CD4-positive, alpha-beta memory T cell (primary cell): Measurements from ENCODE around the gene FNDC3B. TPM values are rescaled to one million over a fixed set of nuclear protein-coding genes. Genes with fewer than 3 reads are reported as not detected.
A peak's percentile ranks its signal among the peaks of the same experiment; 100 is the strongest.

Experiments used
- CTCF ChIA-PET: fragments of 350-600 bp; sonication (Branson Sonifier 250); formaldehyde crosslinking; loops from one replicate; lab custom pipeline; 2021; ENCODE audit warnings: inconsistent platforms; ENCODE audit not compliant: partially characterized antibody; lab: Charles Lee
- POLR2A ChIA-PET: fragments of 350-600 bp; sonication (Branson Sonifier 250); formaldehyde crosslinking; loops from one replicate; lab custom pipeline; 2021; ENCODE audit not compliant: partially characterized antibody; lab: Charles Lee
- DNase-seq, 5 donors: peaks; one replicate each; pipeline versions ENCODE4 v3.0.0 to v3.0.0-alpha.2; 2020 to 2022; ENCODE audit warnings: mixed read lengths in 1 of 5
- H3K27ac ChIP-seq: one replicate; pipeline ENCODE4 v1.7.0; 2013; ENCODE audit warnings: low read depth, low read length
- H3K27me3 ChIP-seq: 2 replicates; pipeline ENCODE4 v1.7.0; 2013; ENCODE audit warnings: mild to moderate bottlenecking, low read length, moderate library complexity; ENCODE audit not compliant: insufficient read depth
- H3K36me3 ChIP-seq: 2 replicates; pipeline ENCODE4 v1.7.0; 2013; ENCODE audit warnings: mild to moderate bottlenecking, low read length, moderate library complexity; ENCODE audit not compliant: insufficient read depth
- H3K4me1 ChIP-seq: 2 replicates; pipeline ENCODE4 v1.7.0; 2013; ENCODE audit warnings: mild to moderate bottlenecking, low read length, moderate library complexity; ENCODE audit not compliant: insufficient read depth
- H3K4me3 ChIP-seq, 2 donors: one replicate each; pipeline ENCODE4 v1.7.0; 2013; ENCODE audit warnings: low read length in 2 of 2, mild to moderate bottlenecking in 1 of 2
- H3K9me3 ChIP-seq, 2 donors: one replicate each; pipeline ENCODE4 v1.7.0; 2013; ENCODE audit warnings: low read length in 2 of 2, control low read depth in 1 of 2; ENCODE audit not compliant: control insufficient read depth in 1 of 2
- H3K27ac Mint-ChIP-seq, 7 donors: one replicate each; pipeline ENCODE4 v1.8.0; 2020 to 2021; ENCODE audit warnings: mixed read lengths in 7 of 7, mild to moderate bottlenecking in 6 of 7, inconsistent platforms in 3 of 7, moderate library complexity in 3 of 7
- H3K27me3 Mint-ChIP-seq, 2 donors: one replicate each; pipeline ENCODE4 v1.8.0; 2020 to 2021; ENCODE audit warnings: mixed read lengths in 2 of 2
- H3K36me3 Mint-ChIP-seq, 2 donors: one replicate each; pipeline ENCODE4 v1.8.0; 2020 to 2021; ENCODE audit warnings: mixed read lengths in 2 of 2, inconsistent platforms in 1 of 2, mild to moderate bottlenecking in 1 of 2
- H3K4me1 Mint-ChIP-seq, 4 donors: one replicate each; pipeline ENCODE4 v1.8.0; 2020 to 2021; ENCODE audit warnings: mixed read lengths in 4 of 4, mild to moderate bottlenecking in 1 of 4
- H3K4me3 Mint-ChIP-seq, 8 donors: one replicate each; pipeline ENCODE4 v1.8.0; 2020 to 2021; ENCODE audit warnings: mixed read lengths in 8 of 8, mild to moderate bottlenecking in 7 of 8, moderate library complexity in 6 of 8, inconsistent platforms in 3 of 8
- H3K9me3 Mint-ChIP-seq, 8 donors: one replicate each; pipeline ENCODE4 v1.8.0; 2020 to 2021; ENCODE audit warnings: mixed read lengths in 8 of 8, mild to moderate bottlenecking in 5 of 8, inconsistent platforms in 3 of 8, moderate library complexity in 1 of 8
- intact Hi-C: fragments of 100-400 bp; cut with micrococcal nuclease; formaldehyde crosslinking; loops from one replicate; pipeline ENCODE4 v1.15.1; 2023
- polyA plus RNA-seq, 2 donors: library from polyadenylated mRNA; unstranded; fragments of 300-500 nt; fragmentation: Illumina TruSeq; gene quantifications; one replicate each; pipeline ENCODE4 v1.2.3, GENCODE V29; 2021
- total RNA-seq, 2 experiments: library from RNA; stranded (reverse); gene quantifications; one replicate each; pipeline ENCODE4 v1.2.3, GENCODE V29; 2021

The FNDC3B gene
- total and polyA plus RNA-seq, 4 experiments from 2014 or later, result 10.9 to 18.2 (median 14.8) TPM

DNA sequence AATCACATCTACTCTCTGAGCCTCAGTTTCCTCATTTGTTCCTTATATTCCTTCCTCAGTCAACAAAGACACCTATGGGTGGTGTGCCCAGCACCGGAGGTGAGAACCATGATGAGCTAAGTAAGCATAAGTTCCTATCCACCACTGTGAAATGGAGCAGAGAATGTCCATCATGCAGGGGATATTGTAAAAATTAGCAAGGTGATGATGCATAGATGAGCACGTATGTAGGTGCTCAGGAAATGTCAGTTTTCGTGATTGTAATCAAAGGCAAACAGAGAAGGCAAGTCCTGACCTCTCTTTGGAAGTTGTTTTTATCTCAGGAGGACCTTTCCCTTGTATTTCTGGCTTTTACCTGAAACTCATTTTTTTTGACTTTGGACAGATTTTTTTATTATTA is 243.5 kb downstream of the FNDC3B start:
- Mint-ChIP-seq H3K27ac (no peak overlapping the region), H3K9me3 (no peaks in the 10 kb centered on the region), H3K36me3 (peaks cover 31% of the 10 kb centered on the region in 2 donors), H3K4me3 (no peak overlapping the region), H3K27me3 (no peaks in the 10 kb centered on the region), H3K4me1 (peaks cover 2 to 18% (median 7%) of the 10 kb centered on the region in 4 donors)
- H3K36me3 ChIP-seq, result no peaks in the 10 kb centered on the region
- no peak for DNase-seq
- no peaks in the 10 kb centered on the region for H3K4me1 ChIP-seq
- intact Hi-C loops, result no loop called here
- ChIA-PET CTCF (no interaction called here), POLR2A (no interaction called here)
- H3K27ac ChIP-seq, result no peak overlapping the region
- no peak overlapping the region for H3K4me3 ChIP-seq
- no peaks in the 10 kb centered on the region for H3K9me3 ChIP-seq
- H3K27me3 ChIP-seq, result no peaks in the 10 kb centered on the region

GRCh38 chr3:172283841-172284357 is 244.5 kb downstream of the FNDC3B start:
- peaks cover 39 to 40% of the 10 kb centered on the region in 2 donors for H3K36me3 Mint-ChIP-seq
- Histone ChIP-seq H3K27me3 (no peaks in the 10 kb centered on the region), H3K9me3 (no peaks in the 10 kb centered on the region), H3K4me1 (no peaks in the 10 kb centered on the region), H3K36me3 (no peaks in the 10 kb centered on the region), H3K4me3 (no peak overlapping the region), H3K27ac (no peak overlapping the region)
- no peaks in the 10 kb centered on the region for H3K9me3 Mint-ChIP-seq
- intact Hi-C loops, result no loop called here
- CTCF ChIA-PET, result no interaction called here
- H3K27ac Mint-ChIP-seq, result no peak overlapping the region
- H3K4me3 Mint-ChIP-seq, result no peak overlapping the region
- H3K27me3 Mint-ChIP-seq, result no peaks in the 10 kb centered on the region
- POLR2A ChIA-PET, result no interaction called here
- DNase-seq, result no peak
- H3K4me1 Mint-ChIP-seq, result peaks cover 7 to 29% (median 16%) of the 10 kb centered on the region in 4 donors

DNA sequence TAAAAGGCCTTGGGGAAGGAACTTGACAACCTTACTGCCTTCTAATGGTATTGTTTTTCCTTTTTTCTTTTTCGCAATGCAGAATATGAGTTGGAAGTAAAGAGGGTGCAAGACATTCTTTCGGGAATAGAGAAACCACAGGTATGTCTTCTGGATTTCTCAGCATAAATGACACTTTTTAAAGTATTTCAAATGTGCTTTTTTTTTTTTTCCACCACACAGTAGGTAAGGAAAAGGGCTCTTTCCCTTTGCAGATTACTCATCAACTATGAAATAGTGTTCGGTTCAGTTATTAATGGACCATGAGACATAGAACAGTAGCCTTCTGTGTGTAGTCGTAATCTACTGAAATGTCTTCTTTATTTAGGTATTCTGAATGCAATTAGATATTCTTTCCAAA is 246.5 kb downstream of the FNDC3B start:
- Histone ChIP-seq H3K4me3 (no peak overlapping the region), H3K27ac (no peak overlapping the region), H3K4me1 (no peaks in the 10 kb centered on the region), H3K9me3 (no peaks in the 10 kb centered on the region), H3K36me3 (no peaks in the 10 kb centered on the region), H3K27me3 (no peaks in the 10 kb centered on the region)
- intact Hi-C loops, result no loop called here
- peaks cover 14 to 36% (median 19%) of the 10 kb centered on the region in 4 donors for H3K4me1 Mint-ChIP-seq
- DNase-seq, result no peak
- H3K4me3 Mint-ChIP-seq, result no peak overlapping the region
- H3K36me3 Mint-ChIP-seq, result peaks cover 46% of the 10 kb centered on the region in 2 donors
- CTCF ChIA-PET, result no interaction called here
- H3K27ac Mint-ChIP-seq, result no peak overlapping the region
- no peaks in the 10 kb centered on the region for H3K9me3 Mint-ChIP-seq
- no peaks in the 10 kb centered on the region for H3K27me3 Mint-ChIP-seq
- POLR2A ChIA-PET, result no interaction called here

DNA sequence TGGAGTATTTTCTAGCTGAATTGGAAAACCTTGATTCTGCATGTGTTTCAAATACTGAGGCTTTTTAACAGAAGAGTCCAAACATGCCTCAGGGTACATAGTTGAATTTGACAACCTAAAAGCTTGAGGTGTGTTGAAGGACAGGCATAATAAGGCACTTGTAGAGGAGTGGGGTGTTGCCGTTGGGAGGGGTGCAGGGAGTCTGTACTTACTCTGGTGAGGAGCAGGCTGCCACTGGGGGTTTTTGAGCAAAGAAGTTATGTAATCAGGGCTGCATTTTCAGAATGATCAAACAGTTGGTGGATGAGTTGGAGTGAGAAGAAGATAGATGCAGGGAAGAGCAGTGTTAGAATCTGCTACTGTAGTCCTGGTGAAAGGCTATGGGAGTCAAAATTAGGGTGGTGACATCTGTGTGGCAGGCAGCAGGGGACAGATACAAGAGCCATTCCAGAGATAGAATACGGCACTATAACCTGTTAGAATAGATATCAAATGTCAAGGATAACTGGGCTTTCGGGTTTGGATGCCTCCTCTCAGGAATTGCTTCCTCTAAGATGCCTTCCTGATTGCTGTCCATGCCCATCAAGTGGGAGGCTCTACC is 247.3 kb downstream of the FNDC3B start:
- Mint-ChIP-seq H3K36me3 (peaks cover 43 to 46% of the 10 kb centered on the region in 2 donors), H3K4me3 (no peak overlapping the region), H3K27ac (peak overlapping the region in 1 of 7 donors; percentile 81), H3K27me3 (no peaks in the 10 kb centered on the region), H3K4me1 (peaks cover 14 to 36% (median 19%) of the 10 kb centered on the region in 4 donors), H3K9me3 (no peaks in the 10 kb centered on the region)
- Histone ChIP-seq H3K27ac (no peak overlapping the region), H3K27me3 (no peaks in the 10 kb centered on the region), H3K4me3 (no peak overlapping the region), H3K36me3 (no peaks in the 10 kb centered on the region), H3K9me3 (no peaks in the 10 kb centered on the region), H3K4me1 (no peaks in the 10 kb centered on the region)
- no peak for DNase-seq
- POLR2A ChIA-PET, result no interaction called here
- CTCF ChIA-PET, result no interaction called here
- intact Hi-C loops, result no loop called here

- intact Hi-C loops, result no loop called here
- no peak overlapping the region for H3K27ac Mint-ChIP-seq
Measured at GRCh38 chr3:172287937-172288477, 248.6 kb downstream of the FNDC3B start.

DNA sequence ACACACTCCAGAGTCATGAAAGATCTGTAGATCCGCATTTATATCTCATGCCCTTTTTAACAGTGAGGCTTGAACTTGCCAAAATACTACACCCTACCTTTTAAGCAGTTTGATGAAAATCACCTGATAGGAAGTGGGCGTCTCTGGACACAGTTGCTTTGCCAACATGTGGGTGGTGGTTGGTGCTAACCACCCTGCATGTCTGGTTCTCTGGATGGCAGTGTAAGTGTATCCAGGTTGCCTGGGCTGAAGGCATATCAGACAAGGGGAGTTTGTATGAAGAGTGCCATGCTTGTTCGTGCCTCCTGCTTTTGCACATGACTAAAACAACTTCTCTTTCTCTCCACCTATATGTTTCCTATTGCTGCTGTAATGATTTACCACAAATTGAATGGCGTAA is 249.3 kb downstream of the FNDC3B start:
- Mint-ChIP-seq H3K27me3 (no peaks in the 10 kb centered on the region), H3K27ac (no peak overlapping the region), H3K4me1 (peaks cover 14 to 31% (median 17%) of the 10 kb centered on the region in 4 donors), H3K36me3 (peaks cover 41 to 43% of the 10 kb centered on the region in 2 donors), H3K9me3 (no peaks in the 10 kb centered on the region), H3K4me3 (no peak overlapping the region)
- Histone ChIP-seq H3K27me3 (no peaks in the 10 kb centered on the region), H3K4me3 (no peak overlapping the region), H3K27ac (no peak overlapping the region), H3K4me1 (no peaks in the 10 kb centered on the region), H3K36me3 (no peaks in the 10 kb centered on the region), H3K9me3 (no peaks in the 10 kb centered on the region)
- peak in 1 of 5 donors; percentile 27 for DNase-seq
- POLR2A ChIA-PET, result no interaction called here
- CTCF ChIA-PET, result interaction anchor here (1.0 kb wide), 1 partner anchor 44 kb away, joined by 3 read pairs; no protein-coding TSS in a partner anchor
- intact Hi-C loops, result no loop called here

More at GRCh38 chr3:172287937-172288477, 248.6 kb downstream of the FNDC3B start:
- POLR2A ChIA-PET, result no interaction called here
- DNase-seq, result no peak
- Histone ChIP-seq H3K27me3 (no peaks in the 10 kb centered on the region), H3K9me3 (no peaks in the 10 kb centered on the region), H3K36me3 (no peaks in the 10 kb centered on the region), H3K4me1 (no peaks in the 10 kb centered on the region), H3K27ac (no peak overlapping the region), H3K4me3 (no peak overlapping the region)
- peaks cover 14 to 31% (median 17%) of the 10 kb centered on the region in 4 donors for H3K4me1 Mint-ChIP-seq
- H3K36me3 Mint-ChIP-seq, result peaks cover 39 to 40% of the 10 kb centered on the region in 2 donors
- H3K4me3 Mint-ChIP-seq, result no peak overlapping the region
- H3K27me3 Mint-ChIP-seq, result no peaks in the 10 kb centered on the region
- CTCF ChIA-PET, result interaction anchor here (1.0 kb wide), 1 partner anchor 45 kb away, joined by 3 read pairs; no protein-coding TSS in a partner anchor
- no peaks in the 10 kb centered on the region for H3K9me3 Mint-ChIP-seq

DNA sequence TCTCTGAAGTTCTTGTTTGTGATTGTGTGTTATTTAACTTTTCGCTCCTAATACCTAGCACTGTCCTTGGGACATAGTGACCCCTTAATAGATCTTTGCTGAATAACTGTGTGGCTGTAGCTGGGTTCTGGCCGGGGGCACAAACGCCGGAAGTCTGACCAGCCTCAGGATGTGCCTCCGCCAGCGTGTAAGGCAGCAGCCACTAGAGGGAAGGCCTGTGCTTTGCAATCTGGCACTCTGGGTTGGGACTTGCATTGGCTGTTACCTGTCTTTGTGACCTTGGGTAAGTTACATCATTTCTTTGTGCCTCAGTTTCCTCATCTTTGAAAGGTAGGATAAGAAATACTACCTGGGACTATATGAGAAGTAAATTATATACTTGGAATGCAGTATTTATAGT is 250.2 kb downstream of the FNDC3B start:
- no peaks in the 10 kb centered on the region for H3K27me3 Mint-ChIP-seq
- H3K9me3 Mint-ChIP-seq, result peaks cover 0 to 2% (median 0%) of the 10 kb centered on the region in 8 donors
- Histone ChIP-seq H3K4me3 (no peak overlapping the region), H3K27ac (no peak overlapping the region), H3K27me3 (no peaks in the 10 kb centered on the region), H3K4me1 (no peaks in the 10 kb centered on the region), H3K9me3 (no peaks in the 10 kb centered on the region), H3K36me3 (no peaks in the 10 kb centered on the region)
- H3K4me1 Mint-ChIP-seq, result peaks cover 14 to 31% (median 17%) of the 10 kb centered on the region in 4 donors
- peak overlapping the region in 4 of 7 donors; percentile 4 to 42 (median 34) for H3K27ac Mint-ChIP-seq
- no peak overlapping the region for H3K4me3 Mint-ChIP-seq
- POLR2A ChIA-PET, result no interaction called here
- CTCF ChIA-PET, result no interaction called here
- intact Hi-C loops, result no loop called here
- H3K36me3 Mint-ChIP-seq, result peaks cover 45 to 46% of the 10 kb centered on the region in 2 donors
- no peak for DNase-seq
